ENCODE results near the gene PARPBP.
"Not testable (repeated sequence)": the region's sequence is repeated elsewhere in the genome, so short reads cannot be mapped to it uniquely, and the experiment has no call there.

DNA sequence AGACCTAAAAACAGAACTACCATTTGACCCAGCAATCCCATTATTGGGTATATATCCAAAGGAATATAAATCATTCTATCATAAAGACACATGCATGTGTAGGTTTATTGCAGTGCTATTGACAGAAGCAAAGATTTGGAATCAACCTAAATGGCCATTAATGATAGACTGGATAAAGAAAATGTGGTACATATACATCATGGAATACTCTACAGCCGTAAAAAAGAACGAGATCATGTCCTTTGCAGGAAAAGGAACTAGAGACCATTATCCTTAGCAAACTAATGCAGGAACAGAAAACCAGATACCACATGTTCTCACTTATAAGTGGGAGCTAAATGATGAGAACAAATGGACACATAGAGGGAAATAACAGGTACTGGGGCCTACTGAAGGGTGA lies 11.5 kb downstream of the PARPBP start:
- TF ChIP-seq, protein P1, sequence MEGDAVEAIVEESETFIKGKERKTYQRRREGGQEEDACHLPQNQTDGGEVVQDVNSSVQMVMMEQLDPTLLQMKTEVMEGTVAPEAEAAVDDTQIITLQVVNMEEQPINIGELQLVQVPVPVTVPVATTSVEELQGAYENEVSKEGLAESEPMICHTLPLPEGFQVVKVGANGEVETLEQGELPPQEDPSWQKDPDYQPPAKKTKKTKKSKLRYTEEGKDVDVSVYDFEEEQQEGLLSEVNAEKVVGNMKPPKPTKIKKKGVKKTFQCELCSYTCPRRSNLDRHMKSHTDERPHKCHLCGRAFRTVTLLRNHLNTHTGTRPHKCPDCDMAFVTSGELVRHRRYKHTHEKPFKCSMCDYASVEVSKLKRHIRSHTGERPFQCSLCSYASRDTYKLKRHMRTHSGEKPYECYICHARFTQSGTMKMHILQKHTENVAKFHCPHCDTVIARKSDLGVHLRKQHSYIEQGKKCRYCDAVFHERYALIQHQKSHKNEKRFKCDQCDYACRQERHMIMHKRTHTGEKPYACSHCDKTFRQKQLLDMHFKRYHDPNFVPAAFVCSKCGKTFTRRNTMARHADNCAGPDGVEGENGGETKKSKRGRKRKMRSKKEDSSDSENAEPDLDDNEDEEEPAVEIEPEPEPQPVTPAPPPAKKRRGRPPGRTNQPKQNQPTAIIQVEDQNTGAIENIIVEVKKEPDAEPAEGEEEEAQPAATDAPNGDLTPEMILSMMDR (IDR thresholded peaks at IDR 0.05; ENCODE audit: poor library complexity), result not testable (repeated sequence)
- not testable (repeated sequence) for TF ChIP-seq EZH2 (IDR thresholded peaks at IDR 0.05; ENCODE audit: borderline replicate concordance); EZH2phosphoT487 (IDR thresholded peaks at IDR 0.05; ENCODE audit: low read depth, severe bottlenecking, unreplicated experiment)

Data from hepatocyte (in vitro differentiated cells).